NCI-H774 (cell line): Measurements from ENCODE around the gene PIK3C2G.

ENCODE experiments used
- DNase-seq: peaks from one replicate; lab custom pipeline; 2025; lab: John Stamatoyannopoulos, UW

Gene PIK3C2G

DNA sequence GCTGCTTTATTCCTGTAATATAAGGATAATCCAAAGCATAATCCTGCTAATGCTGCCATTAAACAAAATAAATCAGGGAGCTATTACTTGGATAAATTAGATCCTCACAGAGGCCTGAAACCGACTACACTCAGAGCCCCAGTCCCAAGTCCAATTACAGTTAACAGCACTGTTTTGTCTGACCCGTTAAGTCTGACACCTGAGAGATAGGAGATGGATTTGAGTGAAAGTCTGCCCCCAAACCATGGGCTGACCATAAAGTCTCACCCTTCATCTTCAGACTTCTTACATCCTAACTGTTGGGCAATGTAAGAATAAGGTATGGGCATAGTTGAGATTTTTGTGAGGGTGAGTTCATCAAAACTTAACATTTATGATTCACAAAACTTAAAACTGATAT lies 294.8 kb downstream of the PIK3C2G start:
- DNase-seq: no peak

DNA sequence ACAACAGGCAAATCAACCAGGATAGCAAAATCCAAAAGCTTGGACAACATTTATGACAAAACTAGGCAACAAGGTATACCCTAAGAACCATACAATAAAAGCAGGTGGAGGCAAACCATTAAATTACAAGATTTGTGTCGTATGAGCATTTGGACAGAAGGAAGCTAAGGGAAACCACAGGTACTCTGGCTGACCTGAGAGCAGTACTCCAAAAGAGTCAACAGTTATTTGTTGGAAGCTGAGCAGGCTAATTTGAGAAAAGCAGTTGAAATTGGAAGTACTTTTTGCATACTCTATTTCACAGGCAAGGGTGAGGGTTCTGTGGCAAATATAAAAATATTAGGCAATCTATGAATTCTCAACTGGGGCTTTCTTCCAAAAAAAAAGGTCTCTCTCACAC lies 297.9 kb downstream of the PIK3C2G start:
- DNase-seq: no peak

DNA sequence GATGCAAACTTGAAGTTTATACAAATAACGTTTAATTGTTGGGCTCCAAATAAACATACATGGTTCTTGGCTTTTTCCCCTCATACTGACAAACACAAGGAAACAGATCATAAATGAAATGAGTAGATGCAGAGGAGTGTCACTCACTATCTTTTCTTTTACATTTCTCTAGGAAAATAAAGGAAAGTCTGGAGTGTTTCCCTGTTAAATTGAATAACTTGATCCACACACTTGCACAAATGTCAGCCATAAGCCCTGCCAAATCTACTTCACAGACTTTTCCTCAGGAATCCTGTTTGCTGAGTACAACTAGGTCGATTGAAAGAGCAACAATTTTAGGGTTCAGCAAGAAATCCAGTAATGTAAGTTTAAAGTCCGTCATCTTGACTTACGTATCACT lies 301.2 kb downstream of the PIK3C2G start:
- DNase-seq: no peak

DNA sequence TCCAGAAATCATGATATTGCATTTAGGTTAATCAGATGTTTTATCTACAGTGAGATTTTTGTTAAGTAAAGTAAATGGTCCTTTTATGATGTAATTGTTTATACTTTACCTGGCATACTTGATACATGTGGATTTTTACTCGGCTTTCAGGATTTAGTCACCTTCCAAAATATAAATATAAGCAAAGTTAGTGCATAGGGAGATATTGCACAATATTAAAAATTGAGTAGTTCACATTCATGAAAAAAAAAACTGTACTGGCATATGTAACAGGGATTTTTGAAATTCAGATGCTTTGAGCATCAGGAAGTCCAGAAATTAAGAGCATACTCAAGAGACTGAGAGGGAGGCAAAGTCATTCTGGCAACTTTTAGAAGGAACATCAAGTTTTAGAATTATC lies 303.0 kb downstream of the PIK3C2G start:
- no peak for DNase-seq

DNA sequence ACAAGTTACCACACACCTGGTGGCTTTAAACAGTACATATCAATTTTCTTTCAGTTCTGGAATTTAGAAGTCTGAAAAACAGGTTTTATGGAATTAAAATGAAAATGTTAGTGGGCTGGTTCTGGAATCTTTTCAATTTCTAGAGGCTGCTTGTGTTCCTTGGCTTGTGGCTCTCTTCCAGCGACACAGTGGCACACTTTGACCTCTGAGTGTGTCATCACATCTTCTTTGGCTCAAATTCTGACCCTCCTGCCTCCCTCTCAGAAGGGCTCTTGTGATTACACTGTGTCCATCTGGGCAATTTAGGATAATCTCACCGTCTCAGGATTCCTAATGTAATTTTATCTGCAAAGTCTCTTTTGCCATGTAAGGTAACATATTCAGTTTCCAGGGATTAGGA lies 306.5 kb downstream of the PIK3C2G start:
- DNase-seq: no peak

DNA sequence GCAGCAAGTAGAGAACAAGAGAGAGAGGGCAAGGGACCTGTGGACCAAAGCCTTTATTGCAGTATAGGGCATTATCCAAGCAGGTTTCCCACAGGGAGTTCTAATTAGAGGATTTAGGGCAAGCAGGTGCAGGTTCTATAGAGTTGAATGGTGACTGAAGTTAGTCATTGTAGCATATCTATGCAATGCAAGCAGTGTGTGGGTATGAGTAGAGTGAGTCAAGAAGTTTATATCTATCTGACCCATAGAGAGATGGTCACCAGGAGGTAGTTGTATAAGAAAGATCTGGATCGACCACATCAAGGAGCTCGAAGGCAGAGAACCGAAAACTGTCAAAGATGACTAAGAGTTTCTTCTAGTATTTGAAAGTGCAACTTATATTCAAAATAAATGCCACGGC lies 309.2 kb downstream of the PIK3C2G start:
- no peak for DNase-seq

DNA sequence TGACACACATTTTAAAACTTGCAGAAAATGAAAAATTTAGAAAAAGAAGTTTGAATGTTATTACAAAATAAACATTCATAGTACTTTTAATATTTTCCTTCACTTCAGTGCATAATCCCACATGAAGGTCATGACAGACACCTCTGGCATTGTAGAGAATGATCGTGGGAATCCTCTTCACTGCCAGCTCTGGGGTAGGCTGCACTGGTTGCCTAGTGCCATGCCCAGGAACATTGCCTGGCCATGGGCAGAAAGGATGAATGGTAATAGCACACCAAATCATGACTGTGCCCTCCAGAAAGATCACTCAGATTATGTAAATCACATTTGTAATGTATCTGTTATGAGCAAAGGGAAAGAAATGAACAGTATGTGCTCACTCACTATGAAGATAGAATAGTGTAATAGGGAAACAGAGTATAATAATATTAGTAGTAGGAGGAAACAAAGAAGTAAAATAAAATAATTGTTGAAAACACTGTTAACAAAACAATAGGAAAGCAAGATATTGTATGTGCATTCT lies 314.8 kb downstream of the PIK3C2G start:
- no peak for DNase-seq

DNA sequence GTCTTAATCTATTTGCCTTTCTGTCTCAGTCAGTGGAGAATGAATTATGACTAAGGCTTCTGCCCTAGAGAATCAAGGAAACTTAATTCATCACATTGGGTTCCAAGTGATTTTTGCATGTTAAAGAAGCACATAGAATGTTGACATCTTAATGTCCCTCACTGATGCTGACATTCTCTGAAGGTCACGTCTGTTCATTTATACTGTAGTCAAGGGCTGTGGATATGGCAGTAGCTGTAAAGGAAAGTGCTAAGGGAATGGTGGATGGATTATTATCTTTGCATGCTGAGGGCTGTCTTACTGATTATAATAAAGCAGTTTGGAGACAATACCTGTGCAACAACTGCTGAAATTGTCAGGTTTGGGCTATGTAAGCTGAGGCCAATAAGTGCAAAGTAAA lies 315.3 kb downstream of the PIK3C2G start:
- DNase-seq: no peak

DNA sequence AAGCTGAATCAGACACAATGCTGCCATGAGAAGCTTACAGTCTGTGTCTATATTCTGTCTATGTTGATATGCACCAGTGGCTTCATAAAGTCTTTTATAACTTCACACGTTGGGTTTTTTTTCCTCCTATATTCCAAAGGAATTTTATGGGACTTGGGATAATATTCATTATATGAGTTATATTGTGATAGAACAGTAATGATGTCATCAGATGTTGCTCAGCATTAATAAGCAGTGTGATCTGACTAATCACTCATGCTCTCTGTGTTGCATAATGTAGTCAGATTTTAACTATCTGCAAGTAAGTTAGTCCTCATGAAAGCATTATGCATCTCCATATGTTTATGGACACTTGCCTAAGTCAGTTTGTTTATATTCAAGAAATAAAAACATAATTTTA lies 316.9 kb downstream of the PIK3C2G start:
- DNase-seq: no peak

DNA sequence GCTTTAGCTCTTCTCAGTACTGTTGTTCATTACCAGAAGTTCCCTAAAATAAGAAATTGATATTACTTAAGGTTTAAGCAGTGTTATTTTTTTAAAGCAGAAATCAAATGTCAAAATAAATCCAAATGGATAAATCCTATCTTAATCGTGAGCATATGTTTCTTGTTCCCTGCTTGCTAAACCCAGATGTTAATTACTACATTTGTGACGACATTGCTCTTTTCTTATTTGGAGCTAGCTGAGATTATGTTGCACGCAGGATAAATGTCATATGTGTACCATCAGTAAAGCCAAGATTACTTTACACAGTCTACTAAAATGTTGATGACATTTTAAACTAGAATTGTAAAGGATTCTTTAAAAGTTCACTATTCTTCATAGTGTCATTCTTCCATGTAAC lies 319.0 kb downstream of the PIK3C2G start:
- no peak for DNase-seq

DNA sequence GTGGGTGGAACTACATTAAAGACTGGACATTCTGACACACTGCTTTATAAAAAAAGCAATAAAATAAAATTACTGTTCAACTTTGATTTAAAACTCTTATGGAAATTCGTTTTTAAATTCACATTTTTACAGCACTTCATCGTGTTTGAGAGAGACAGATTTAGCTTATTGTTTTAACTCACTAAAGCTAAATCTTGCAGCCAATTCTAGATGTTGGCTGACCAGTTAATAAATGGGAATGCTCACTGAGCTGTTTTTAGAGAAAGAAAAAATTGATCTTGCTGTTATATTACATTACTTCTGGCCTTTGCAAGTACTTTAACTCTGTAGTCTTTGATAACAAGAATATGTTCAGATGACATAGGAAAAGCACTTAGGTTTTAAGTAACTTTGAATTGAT lies 319.4 kb downstream of the PIK3C2G start:
- no peak for DNase-seq

DNA sequence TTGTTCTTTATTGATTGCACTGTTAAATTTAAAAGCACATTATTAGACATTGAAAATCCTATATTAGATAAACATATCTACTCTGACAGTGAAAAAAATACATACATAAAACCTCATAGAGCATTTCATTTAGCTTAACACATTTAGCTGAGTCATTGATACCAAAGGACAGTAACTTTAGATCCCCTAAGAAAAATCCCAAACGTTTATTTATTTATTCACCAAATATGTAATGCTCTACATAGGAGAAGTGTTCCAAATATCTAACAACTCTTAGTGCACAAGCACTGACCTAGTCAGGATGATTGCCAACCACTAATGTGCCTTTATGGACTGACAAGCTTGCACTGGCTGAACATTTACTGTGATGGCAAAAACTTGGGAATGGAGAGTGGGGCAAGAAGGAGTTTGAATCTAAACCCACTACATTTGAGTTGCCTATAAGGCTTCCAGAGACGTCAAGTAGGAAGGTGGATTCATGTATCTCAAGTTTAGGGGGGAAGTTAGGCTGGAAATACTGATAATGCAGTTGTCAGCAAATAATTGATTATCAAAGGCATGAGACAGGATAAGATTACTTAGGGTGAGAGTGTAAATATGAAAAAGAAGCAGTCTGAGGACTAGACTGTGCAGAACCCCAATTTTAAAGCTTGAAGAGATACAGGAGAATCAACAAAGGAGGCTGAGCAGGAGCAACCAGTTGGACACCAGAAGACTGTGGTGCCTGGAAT lies 320.1 kb downstream of the PIK3C2G start:
- DNase-seq: no peak

DNA sequence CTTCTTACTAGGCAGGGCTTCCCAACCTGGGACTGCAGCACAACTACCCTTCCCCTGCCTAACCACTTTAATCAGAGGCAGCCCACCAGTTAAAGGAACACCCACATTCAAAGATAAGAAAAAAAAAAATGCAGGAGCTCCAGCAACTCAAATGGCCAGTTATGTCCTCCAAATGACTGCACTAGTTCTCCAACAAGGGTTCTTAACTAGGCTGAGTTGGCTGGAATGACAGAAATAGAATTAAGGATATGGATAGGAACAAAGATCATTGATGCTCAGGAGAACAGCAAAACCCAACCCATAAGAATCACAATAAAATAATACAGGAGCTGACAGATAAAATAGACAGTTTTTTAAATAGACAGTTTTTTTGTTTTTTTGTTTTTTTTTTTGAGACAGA lies 322.3 kb downstream of the PIK3C2G start:
- DNase-seq: no peak

DNA sequence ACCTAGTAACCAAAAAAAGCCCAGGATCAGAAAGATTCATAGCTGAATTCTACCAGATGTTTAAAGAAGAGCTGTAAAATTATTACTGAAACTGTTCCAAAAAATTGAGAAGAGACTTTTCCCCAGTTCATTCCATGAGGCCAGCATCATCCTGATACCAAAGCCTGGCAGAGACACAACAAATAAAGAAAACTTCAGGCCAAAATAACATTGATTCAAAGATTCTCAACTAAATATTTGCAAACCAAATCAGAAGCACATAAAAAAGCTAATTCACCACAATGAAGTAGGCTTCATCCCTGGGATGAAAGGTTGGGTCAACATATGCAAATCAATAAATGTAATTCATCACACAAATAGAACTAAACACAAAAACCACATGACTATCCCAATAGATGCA lies 325.3 kb downstream of the PIK3C2G start:
- no peak for DNase-seq

DNA sequence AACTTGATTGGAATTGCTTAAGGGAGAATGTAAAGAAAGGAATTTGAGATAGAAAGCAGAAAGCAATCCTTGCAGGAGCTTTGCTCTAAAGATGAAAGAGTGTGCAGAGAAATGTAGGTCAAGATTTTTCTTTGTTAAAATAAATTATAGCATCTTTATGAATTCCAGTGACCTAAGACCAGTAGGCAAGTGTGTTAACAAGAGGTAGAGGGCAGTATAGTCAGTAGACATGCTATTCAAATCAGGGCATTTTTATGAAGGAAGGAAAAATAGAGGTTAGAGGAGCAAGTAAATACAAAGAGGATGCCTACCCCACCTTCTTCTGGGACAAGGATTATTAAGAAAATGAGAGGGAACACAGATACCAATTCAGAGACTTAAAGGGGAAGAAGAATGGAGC lies 328.0 kb downstream of the PIK3C2G start:
- DNase-seq: no peak

DNA sequence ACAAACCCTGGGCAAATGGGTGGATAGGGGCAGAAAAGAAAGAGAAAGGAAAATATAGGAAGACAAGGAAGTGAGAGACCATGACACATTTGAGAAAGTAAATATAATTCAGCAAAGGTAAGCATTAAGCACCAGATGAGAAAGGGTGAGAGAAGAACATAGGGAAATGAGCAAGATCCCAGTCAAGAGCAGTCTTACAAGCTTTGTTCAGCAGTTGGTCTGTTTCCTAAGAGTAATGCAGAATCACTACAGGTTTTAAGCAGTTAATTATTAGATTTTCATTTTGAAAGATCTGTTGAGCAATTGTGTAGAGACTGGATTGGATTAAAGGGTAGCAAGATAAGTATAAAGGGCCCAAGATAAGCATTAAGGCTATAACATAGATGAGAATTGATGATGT lies 330.2 kb downstream of the PIK3C2G start:
- DNase-seq: no peak

DNA sequence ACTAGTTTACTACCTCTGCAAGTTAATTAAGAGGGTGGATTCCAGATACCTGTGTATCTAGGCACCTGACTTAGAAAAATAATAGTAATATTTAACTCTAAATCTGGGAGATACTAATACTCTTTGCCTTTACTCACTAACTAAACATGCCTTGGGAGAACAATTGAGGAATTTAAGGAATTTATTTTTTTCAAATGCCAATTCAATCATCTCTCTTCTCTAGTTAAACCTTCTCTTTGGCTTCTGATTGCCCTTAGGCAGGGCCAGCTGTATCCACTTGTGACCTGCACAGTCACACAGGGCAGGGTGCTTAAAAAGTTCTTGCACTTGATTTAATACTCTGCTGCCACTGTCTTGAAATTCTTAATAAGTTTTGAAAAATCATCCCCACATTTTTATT lies 334.1 kb downstream of the PIK3C2G start:
- no peak for DNase-seq

DNA sequence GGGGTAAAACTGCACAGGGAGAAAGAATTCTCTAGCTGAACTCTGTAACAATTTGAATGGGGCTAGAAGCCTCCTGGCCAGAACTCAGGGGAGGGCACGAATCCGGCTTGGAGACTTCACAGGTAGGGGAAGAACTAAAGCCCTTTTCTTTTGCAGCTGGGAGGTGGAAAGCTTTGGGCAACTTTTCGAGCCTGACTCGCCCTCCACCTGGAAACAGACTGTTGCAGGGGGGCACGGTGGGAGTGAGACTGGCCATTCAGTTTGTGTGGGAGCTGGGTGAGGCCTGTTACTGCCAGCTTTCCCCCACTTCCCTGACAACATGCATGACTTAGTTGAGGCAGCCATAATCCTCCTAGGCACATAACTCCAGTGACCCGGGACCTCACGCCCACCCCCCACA lies 340.6 kb downstream of the PIK3C2G start:
- no peak for DNase-seq

DNA sequence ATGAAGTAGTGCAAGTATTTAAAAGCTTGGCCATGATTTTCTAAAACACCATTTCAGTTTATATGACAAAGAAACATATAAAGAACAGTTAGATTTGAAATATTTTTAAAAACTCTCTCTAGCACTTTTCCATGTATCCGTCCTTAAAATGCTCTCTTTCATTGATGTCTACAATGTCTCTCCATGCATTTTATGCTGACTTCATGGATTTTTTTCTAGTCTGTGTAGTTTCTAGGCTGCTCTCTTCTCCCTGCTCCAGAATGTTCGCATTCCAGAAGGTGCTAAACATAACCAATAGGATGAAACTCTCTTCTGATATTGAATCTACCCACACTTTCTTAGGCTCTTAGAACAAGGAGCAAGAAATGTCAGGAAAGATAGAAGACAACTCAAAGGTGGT lies 351.7 kb downstream of the PIK3C2G start:
- no peak for DNase-seq

DNA sequence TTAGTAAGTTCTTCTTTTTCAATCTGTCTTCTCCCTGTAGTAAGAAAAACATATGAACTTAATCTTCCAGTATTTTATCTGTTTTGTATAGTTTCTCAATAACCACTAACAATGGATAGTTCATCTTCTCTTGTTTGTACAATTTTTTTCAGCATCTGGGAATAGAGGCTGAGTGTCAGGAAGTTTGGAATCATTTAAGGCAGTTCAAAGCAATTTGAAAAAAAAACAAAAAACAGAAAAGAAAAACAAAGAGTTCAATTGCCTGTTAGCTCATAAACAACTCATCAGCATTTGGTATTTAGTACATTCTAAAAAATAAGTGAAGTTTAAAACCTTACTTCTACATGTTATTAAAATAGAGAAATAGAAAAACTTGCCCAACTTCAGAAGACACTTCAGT lies 359.7 kb downstream of the PIK3C2G start:
- DNase-seq: no peak

DNA sequence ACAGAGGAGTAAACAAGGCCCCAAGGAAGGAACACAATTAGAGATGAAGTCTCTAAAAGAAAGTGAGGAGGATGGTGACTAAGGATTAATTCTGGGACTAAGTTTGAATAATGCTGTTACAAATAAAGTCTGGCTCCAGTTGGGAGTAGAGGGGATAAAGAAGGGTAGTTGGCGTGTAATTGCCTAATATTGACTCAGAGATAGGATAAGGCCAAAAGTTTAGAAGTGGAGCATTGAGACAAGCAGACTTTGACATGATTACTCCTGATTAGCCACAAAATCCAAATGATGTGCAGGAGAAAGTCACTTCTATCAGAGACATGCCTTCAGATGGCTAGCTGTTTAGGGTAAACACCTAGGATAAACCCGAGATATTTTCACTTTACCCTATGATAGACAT lies 368.1 kb downstream of the PIK3C2G start:
- DNase-seq: no peak

DNA sequence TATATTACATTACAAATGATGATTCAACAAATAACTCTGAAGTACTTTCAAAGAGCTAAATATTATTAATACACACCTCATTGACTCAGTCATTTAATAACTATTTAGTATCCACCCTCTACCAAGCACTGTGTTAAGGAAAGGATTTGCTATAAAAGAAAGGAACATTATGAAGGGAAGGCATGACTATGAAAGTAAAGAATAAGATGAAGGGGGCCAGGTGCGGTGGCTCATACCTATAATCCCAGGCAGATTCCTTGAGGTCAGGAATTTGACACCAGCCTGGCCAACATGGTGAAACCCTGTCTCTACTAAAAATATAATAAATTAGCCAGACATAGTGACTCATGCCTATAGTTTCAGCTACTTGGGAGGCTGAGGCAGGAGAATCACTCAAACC lies 368.6 kb downstream of the PIK3C2G start:
- DNase-seq: no peak

DNA sequence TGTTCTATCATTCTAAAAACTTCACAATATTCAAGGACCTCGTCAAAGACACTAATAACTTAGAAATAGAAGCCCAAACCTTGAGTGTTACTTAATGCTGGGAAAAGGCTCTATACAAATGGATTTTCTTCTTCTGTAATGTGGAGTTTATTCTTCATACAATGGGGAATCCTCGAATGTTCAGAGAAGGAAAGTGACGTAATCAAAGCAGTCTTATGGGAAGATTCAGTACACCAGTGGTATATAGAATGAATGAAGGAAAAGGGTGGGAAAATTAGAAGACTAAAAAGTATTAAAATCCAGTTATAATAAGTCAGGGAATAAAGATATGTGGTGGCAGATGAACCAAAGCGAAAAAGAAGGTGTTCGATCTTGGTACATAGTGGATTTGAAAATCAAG lies 370.0 kb downstream of the PIK3C2G start:
- no peak for DNase-seq

DNA sequence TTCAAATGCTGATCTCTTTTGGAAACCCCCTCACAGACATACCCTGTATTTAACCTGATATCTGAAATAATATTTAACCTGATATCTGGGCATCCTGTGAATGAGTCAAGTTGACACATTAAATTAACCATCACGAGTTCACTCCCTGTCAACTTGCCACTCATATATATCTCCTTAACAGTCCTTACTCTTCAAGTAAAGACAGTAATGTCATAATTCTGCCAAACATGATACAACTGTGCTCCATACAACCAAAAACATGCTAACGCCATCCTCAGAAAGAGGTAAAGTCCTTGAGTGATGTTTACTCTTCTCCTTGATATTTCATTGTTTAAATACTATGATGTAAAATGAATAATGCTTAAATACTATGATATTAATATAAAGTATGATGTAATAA lies 371.5 kb downstream of the PIK3C2G start:
- DNase-seq: no peak
